NT2/D1 (cell line): ENCODE results near the gene ACLY.

ENCODE experiments used
- SUZ12 ChIP-seq: IDR thresholded peaks from 2 replicates; pipeline ENCODE4 v1.6.1; 2011; ENCODE audit not compliant: insufficient read length, insufficient read depth; ENCODE audit errors: extremely low read depth
- YY1 ChIP-seq: IDR thresholded peaks from 2 replicates; pipeline ENCODE4 v1.6.1; 2011; ENCODE audit not compliant: insufficient read length, insufficient read depth
- ZNF274 ChIP-seq: IDR thresholded peaks from 2 replicates; pipeline ENCODE4 v1.6.1; 2011; ENCODE audit warnings: mild to moderate bottlenecking, low read depth, low read length

GRCh38 chr17:41907633-41908539 lies 10.9 kb downstream of the ACLY start:
- TF ChIP-seq ZNF274 = no peak
- TF ChIP-seq YY1 = no peak
- no peak for TF ChIP-seq SUZ12
